Right ventricle myocardium superior (tissue), 1 donor: ENCODE results near the gene HIPK1. TPM values are rescaled to one million over a fixed set of nuclear protein-coding genes. Genes with fewer than 3 reads are reported as not detected.

Experiments
- ATAC-seq: fragments of 200-7000 bp; cut with Tn5 transposase; one replicate; pipeline ENCODE4 v1.9.1; 2020; ENCODE audit warnings: mild to moderate bottlenecking; ENCODE audit not compliant: poor library complexity
- DNase-seq: peaks from one replicate; pipeline ENCODE4 v3.0.0-alpha.2; 2020
- intact Hi-C: fragments of 100-400 bp; cut with DNase I; formaldehyde crosslinking; loops from one replicate; pipeline ENCODE4 v1.11.2; 2022
- total RNA-seq: library from RNA; stranded (reverse); fragmentation: NEBNext Ultra II Directional; extraction: Animal tissue kit (Norgen Biotek cat#: 25700); gene quantifications from one replicate; pipeline ENCODE4 v1.2.1, GENCODE V29; 2021
- donor health status: DM: no; HTN: yes; CAD: no; lungs with severe emphysema.

The HIPK1 gene
- total RNA-seq, 1 donor from 2014 or later: 52.4 TPM

- no peak for ATAC-seq
- intact Hi-C loops: no loop called here
Observed at GRCh38 chr1:113975211-113975895, 46.2 kb downstream of the HIPK1 start.

DNA sequence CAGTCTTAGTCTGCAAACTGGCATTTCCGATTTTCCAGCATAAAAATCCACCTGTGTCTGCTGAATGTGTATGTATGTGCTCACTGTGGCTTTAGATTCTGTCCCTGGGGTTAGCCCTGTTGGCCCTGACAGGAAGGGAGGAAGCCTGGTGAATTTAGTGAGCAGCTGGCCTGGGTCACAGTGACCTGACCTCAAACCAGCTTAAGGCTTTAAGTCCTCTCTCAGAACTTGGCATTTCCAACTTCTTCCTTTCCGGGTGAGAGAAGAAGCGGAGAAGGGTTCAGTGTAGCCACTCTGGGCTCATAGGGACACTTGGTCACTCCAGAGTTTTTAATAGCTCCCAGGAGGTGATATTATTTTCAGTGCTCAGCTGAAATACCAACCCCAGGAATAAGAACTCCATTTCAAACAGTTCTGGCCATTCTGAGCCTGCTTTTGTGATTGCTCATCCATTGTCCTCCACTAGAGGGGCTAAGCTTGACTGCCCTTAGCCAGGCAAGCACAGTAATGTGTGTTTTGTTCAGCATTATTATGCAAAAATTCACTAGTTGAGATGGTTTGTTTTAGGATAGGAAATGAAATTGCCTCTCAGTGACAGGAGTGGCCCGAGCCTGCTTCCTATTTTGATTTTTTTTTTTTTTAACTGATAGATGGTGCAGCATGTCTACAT lies 47.6 kb downstream of the HIPK1 start:
- intact Hi-C loops: no loop called here
- DNase-seq: peak; percentile 45
- ATAC-seq: peak; percentile 20

More at GRCh38 chr1:113975211-113975895, 46.2 kb downstream of the HIPK1 start:
- no peak for DNase-seq

DNA sequence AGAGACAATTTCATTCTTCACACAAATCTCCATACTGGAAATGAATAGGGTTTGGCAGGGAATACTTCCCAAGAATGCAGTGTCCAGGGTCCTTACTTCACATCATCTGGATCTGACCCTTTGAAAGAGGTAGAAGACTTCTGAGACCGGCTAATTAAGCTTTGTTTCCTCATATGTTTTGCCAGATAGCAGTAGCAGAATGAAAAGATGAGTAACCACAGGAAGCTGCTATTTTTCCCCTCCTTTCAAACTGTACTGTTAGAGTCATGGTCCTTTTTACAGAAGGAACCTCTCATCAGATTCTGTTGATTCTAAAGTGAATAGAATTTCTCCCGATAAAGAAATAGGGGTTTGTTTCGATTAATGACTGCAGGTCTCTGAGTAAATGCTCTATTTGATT lies 48.8 kb downstream of the HIPK1 start:
- DNase-seq (no peak), ATAC-seq (no peak)
- intact Hi-C loops: loop anchor here (2.0 kb wide), 1 partner anchor 305 kb away; no protein-coding TSS in a partner anchor

DNA sequence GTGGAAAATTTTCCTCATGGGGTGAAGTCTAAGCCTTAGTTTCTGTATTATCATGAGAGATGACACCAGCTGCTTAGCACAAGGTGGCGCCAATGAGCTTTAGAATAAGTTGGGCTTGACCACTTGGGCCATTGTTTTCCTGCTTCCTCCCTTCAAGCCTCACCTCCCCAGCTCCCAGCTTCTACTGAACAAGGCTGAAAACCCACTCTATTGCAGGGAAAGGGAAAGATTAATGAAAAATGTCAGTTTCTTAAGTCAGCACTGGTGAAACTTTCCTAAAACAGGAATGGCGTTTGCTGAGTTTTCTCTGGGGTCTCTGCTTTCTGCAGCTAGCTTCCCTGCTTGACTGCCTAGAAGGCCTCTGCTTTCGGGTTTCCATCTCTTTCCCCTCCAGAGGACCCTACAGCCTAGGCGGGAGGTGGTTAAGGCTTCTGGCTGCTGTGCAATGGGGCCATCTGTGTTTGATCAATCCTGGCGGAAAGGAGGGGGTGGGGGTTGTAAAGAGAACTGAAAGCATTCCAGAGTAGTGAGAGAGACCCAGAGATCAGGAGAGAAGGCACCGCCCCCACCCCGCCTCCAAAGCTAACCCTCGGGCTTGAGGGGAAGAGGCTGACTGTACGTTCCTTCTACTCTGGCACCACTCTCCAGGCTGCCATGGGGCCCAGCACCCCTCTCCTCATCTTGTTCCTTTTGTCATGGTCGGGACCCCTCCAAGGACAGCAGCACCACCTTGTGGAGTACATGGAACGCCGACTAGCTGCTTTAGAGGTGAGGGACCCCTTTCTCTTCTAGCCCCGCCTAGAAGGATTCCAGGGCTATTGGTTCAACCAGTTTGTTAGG lies 50.0 kb downstream of the HIPK1 start, which contains the start of gene OLFML3:
Gene OLFML3 (plus strand): TSS at position 612 of the 840 bp plus-strand sequence. CDS start 43 bp downstream, at position 655.
- ATAC-seq: peak; percentile 76

DNA sequence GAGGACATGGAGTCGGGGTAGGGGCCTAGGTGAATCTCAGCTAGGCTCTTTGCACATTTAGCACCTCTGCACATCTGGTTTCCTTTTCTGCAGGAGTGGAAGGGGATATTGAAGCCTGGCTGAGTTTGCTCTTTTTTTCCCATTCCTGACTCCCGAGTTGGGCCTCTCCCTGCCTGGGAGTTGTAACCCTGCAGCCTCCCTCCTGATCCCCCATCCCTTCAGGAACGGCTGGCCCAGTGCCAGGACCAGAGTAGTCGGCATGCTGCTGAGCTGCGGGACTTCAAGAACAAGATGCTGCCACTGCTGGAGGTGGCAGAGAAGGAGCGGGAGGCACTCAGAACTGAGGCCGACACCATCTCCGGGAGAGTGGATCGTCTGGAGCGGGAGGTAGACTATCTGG lies 51.0 kb downstream of the HIPK1 start:
- intact Hi-C loops: no loop called here
- ATAC-seq (no peak), DNase-seq (peak; percentile 72)

More for the DNA sequence above, 50.0 kb downstream of the HIPK1 start, which contains the start of gene OLFML3:
- intact Hi-C loops: loop anchor here (2.0 kb wide), 1 partner anchor 304 kb away; no protein-coding TSS in a partner anchor
- peak; percentile 85 for DNase-seq

- intact Hi-C loops: no loop called here
- ATAC-seq (peak; percentile 74), DNase-seq (peak; percentile 81)
Observed at GRCh38 chr1:113981962-113982931, 53.1 kb downstream of the HIPK1 start.

- DNase-seq (no peak), ATAC-seq (no peak)
- intact Hi-C loops: no loop called here
Observed at GRCh38 chr1:113982949-113983348, 53.8 kb downstream of the HIPK1 start.

DNA sequence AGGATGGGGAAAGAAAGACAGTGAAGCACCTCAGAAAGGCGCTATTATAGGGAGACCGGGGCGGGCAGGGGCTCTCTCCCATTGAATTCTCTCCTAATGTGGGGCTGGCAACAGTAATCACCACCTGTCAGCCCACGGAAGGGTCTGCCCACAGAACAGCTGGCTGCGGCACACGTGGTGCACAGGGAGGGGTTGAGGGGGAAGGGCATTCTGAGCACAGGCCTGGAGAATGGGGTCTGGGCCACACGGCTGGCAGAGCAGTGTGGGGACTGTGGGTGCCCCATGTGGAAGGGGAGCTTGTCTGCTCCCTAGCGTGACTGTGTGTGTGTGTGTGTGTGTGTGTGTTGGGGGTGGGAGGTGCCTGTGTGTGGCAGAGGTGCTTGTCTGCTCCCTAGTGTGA lies 54.3 kb downstream of the HIPK1 start:
- DNase-seq: no peak
- ATAC-seq: no peak
- intact Hi-C loops: no loop called here

DNA sequence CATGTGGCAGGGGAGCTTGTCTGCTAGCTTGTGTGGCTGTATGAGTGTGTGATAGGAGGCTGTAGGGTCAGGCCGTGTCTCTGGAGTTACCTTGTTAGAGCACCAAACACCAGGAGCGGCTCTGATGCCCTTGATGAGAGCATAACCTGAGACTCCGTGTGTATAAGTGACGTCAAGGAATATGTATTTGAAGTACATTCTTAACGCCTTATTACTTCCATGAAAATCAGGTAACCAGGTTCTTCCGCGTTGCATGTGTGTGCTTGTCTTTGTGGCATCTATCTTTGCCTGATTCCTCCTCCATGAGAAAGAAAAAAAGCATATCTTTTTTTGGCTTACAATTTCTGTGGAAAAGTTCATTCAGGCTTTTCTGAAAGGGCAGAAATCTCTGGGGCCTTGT lies 54.7 kb downstream of the HIPK1 start:
- no peak for DNase-seq
- intact Hi-C loops: no loop called here

DNA sequence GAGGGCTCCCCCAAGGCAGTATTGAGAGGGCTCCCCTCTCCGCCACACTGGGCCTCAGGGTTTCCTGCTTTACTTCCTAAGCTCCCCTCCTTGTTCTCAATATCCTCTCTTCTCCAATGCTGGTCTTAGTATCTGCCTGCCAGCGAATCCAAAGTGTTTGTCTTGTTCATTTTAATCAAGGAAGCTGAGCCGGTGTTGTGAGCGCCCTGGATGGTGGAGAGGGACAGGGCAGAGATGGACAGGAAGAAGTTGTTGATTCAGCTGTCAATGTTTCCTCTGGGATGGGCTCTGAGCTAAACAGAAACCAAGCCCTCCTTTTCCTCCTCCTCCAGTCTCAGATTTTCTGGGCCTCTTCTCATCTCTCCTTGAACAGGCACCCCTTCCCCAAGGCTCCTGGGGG lies 55.6 kb downstream of the HIPK1 start:
- intact Hi-C loops: no loop called here
- no peak for DNase-seq
- no peak for ATAC-seq

More for the DNA sequence above, 54.7 kb downstream of the HIPK1 start:
- no peak for ATAC-seq

- intact Hi-C loops: no loop called here
Observed at GRCh38 chr1:113986802-113987201, 57.7 kb downstream of the HIPK1 start.

DNA sequence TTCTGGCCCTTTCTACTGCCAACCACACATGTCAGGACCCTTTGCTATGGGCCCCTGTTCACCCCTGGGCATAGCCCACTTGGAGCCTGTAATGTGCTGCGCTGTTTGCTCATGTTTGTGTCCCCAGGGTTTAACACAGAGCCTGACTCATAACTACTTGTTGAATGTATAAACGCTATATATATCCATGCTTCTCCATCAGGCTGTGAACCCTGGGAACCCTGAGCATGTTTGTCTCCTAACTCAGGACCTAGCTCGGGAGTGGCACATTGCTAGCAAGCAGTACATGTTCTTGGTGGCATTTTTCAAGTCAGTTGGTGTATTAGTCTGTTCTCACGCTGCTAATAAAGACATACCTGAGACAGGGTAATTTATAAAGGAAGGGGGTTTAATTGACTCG lies 58.1 kb downstream of the HIPK1 start:
- intact Hi-C loops: no loop called here
- ATAC-seq (no peak), DNase-seq (no peak)

More at GRCh38 chr1:113986802-113987201, 57.7 kb downstream of the HIPK1 start:
- no peak for ATAC-seq
- no peak for DNase-seq

GRCh38 chr1:113990530-113990929 lies 61.4 kb downstream of the HIPK1 start:
- ATAC-seq: no peak
- intact Hi-C loops: no loop called here
- no peak for DNase-seq

- ATAC-seq: no peak
Observed at GRCh38 chr1:113990961-113991360, 61.8 kb downstream of the HIPK1 start.

DNA sequence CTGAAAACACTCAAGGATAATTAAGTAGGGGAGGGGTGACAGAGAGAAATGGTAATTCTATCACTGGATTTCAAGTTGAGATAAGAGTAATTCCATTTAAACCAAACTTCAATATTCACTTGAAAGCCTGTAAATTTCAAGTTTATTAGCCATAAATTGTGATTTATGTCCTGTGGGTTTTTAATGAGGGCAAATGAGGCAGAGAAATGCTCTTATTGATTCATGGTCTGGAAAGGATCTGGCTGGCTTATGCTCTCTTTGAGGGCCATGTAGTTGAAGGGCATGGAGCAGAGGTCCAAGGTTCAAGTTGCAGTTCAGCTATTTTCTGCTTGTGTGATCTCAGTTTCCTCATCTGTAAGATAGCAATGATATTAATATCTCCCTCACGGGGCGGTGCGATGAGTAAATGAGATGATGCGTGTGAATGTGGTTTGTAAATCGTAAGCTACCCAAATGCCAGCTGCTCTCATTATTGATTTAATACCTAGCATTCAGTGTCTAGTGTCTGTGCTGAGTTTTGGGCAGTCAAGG lies 62.4 kb downstream of the HIPK1 start:
- intact Hi-C loops: no loop called here
- ATAC-seq: no peak

More at GRCh38 chr1:113990961-113991360, 61.8 kb downstream of the HIPK1 start:
- intact Hi-C loops: no loop called here
- DNase-seq: no peak

DNA sequence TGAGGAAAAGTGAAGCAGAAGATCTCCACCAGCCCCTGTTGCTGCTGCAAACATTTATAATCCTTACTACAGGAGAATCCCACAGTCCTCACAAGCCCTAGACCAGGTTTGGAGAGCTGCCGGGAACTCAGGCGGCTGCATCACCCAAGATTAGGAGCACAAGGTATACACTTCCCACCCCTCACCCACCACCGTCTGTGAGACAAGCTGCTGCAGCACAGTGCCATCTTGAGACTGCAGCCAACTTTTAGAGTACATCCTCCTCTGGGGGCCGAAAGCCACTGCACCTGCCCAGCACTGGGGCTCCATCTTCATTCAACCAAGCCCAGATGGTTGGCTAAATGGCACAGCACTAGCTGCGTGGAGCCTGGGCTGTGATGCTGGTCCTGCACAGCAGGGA lies 63.9 kb downstream of the HIPK1 start:
- intact Hi-C loops: no loop called here
- no peak for ATAC-seq
- DNase-seq: no peak

More for the DNA sequence above, 62.4 kb downstream of the HIPK1 start:
- DNase-seq: no peak

GRCh38 chr1:113993766-113994165 lies 64.6 kb downstream of the HIPK1 start:
- intact Hi-C loops: no loop called here
- ATAC-seq: no peak
- no peak for DNase-seq

- DNase-seq (no peak), ATAC-seq (no peak)
- intact Hi-C loops: no loop called here
Observed at GRCh38 chr1:113995382-113995781, 66.3 kb downstream of the HIPK1 start.
